Common myeloid progenitor, CD34-positive (primary cell): ENCODE measurements around the gene SEPTIN12.

Experiments
- CTCF ChIA-PET: fragments of 350-600 bp; sonication (Branson Sonifier 250); formaldehyde crosslinking; loops from one replicate; lab custom pipeline; 2021; ENCODE audit warnings: antibody characterized with exemption; lab: Charles Lee
- POLR2A ChIA-PET: fragments of 350-600 bp; sonication (Branson Sonifier 250); formaldehyde crosslinking; loops from one replicate; lab custom pipeline; 2021; ENCODE audit warnings: antibody characterized with exemption; lab: Charles Lee
- DNase-seq, 3 donors: peaks; one replicate each; pipeline versions ENCODE4 v3.0.0 to v3.0.0-alpha.2; 2013
- H3K27ac ChIP-seq, 2 experiments: 1 replicate in 1 of 2; 2 replicates in 1 of 2; pipeline ENCODE4 v1.7.0; 2013; ENCODE audit warnings: inconsistent platforms in 2 of 2, low read length in 2 of 2, mild to moderate bottlenecking in 2 of 2, low read depth in 1 of 2, moderate library complexity in 1 of 2; ENCODE audit not compliant: severe bottlenecking in 2 of 2, insufficient read depth in 1 of 2, poor library complexity in 1 of 2
- H3K27me3 ChIP-seq, 5 experiments: replicated peaks in 2 of 5; 1 replicate in 3 of 5; 2 replicates in 2 of 5; pipeline versions ENCODE4 v1.6.1 to v1.7.0; 2013; ENCODE audit warnings: low read length in 4 of 5, mild to moderate bottlenecking in 2 of 5, moderate library complexity in 2 of 5, inconsistent platforms in 1 of 5; ENCODE audit not compliant: insufficient read depth in 5 of 5, control insufficient read depth in 4 of 5
- H3K36me3 ChIP-seq, 4 experiments: 1 replicate in 2 of 4; 2 replicates in 2 of 4; pipeline versions ENCODE4 v1.6.1 to v1.7.0; 2013; ENCODE audit warnings: low read length in 3 of 4, control low read depth in 1 of 4, mild to moderate bottlenecking in 1 of 4; ENCODE audit not compliant: control insufficient read depth in 4 of 4, insufficient read depth in 4 of 4
- H3K4me1 ChIP-seq, 4 experiments: 1 replicate in 3 of 4; 2 replicates in 1 of 4; pipeline versions ENCODE4 v1.6.1 to v1.7.1; 2013; ENCODE audit warnings: low read length in 3 of 4, mild to moderate bottlenecking in 3 of 4, control low read depth in 1 of 4, inconsistent platforms in 1 of 4, moderate library complexity in 1 of 4; ENCODE audit not compliant: control insufficient read depth in 4 of 4, insufficient read depth in 4 of 4; ENCODE audit errors: control extremely low read depth in 1 of 4
- H3K4me3 ChIP-seq, 7 experiments: 1 replicate in 4 of 7; 2 replicates in 3 of 7; pipeline versions ENCODE4 v1.5.1 to v1.7.0; 2013; ENCODE audit warnings: mild to moderate bottlenecking in 7 of 7, low read length in 6 of 7, moderate library complexity in 6 of 7, inconsistent platforms in 2 of 7, low read depth in 2 of 7, control low read depth in 1 of 7; ENCODE audit not compliant: insufficient read depth in 4 of 7, control insufficient read depth in 1 of 7; ENCODE audit errors: extremely low read depth in 1 of 7
- H3K9me3 ChIP-seq, 5 experiments: 1 replicate in 4 of 5; 2 replicates in 1 of 5; pipeline versions ENCODE4 v1.6.1 to v1.7.1; 2013; ENCODE audit warnings: low read length in 4 of 5, mild to moderate bottlenecking in 2 of 5, inconsistent platforms in 1 of 5, low read depth in 1 of 5, moderate library complexity in 1 of 5; ENCODE audit not compliant: control insufficient read depth in 4 of 5, insufficient read depth in 2 of 5; ENCODE audit errors: control extremely low read depth in 1 of 5
- WGBS: methylation state at CpG from one replicate; pipeline ENCODE4 v1.1.5; 2013; ENCODE audit not compliant: insufficient coverage; 5-methylcytosine and 5-hydroxymethylcytosine counted together

SEPTIN12 gene

GRCh38 chr16:4803401-4803844 is 15.3 kb upstream of the SEPTIN12 start:
- no peaks in the 10 kb centered on the region for H3K27me3 ChIP-seq
- ChIA-PET CTCF (interaction anchor here (0.7 to 1.5 kb wide), 4 partner anchors 11 to 136 kb away, joined by 3 read pairs; partner anchors contain the start of genes ANKS3 and DNAAF8), POLR2A (no interaction called here)
- H3K4me3 ChIP-seq = peak overlapping the region in 3 of 7 experiments; percentile 76 to 82 (median 81)
- 63% methylated on average over 2 of the region's 8 CpGs for WGBS
- peaks cover 0 to 33% (median 25%) of the 10 kb centered on the region in 4 experiments for H3K4me1 ChIP-seq
- H3K9me3 ChIP-seq = no peaks in the 10 kb centered on the region
- DNase-seq = no peak
- peaks cover 2 to 34% (median 22%) of the 10 kb centered on the region in 4 experiments for H3K36me3 ChIP-seq
- H3K27ac ChIP-seq = peak overlapping the region in 1 of 2 experiments; percentile 58

GRCh38 chr16:4802659-4803287 is 14.6 kb upstream of the SEPTIN12 start:
- peak; percentile 81 to 87 (median 83) for DNase-seq
- H3K27ac ChIP-seq = peak overlapping the region in 1 of 2 experiments; percentile 58
- no peaks in the 10 kb centered on the region for H3K9me3 ChIP-seq
- peaks cover 0 to 33% (median 25%) of the 10 kb centered on the region in 4 experiments for H3K4me1 ChIP-seq
- H3K27me3 ChIP-seq = no peaks in the 10 kb centered on the region
- POLR2A ChIA-PET = interaction anchor here (0.5 kb wide), 1 partner anchor 52 kb away, joined by 3 read pairs; no protein-coding TSS in a partner anchor
- CTCF ChIA-PET = interaction anchor here (0.7 to 1.7 kb wide), 5 partner anchors 12 to 135 kb away, joined by 3 to 4 read pairs (median 3); partner anchors contain the start of genes ANKS3 and DNAAF8
- 0% methylated on average over 39 of the region's 59 CpGs for WGBS
- peak overlapping the region; percentile 56 to 87 (median 81) for H3K4me3 ChIP-seq
- H3K36me3 ChIP-seq = peaks cover 2 to 34% (median 21%) of the 10 kb centered on the region in 4 experiments

DNA sequence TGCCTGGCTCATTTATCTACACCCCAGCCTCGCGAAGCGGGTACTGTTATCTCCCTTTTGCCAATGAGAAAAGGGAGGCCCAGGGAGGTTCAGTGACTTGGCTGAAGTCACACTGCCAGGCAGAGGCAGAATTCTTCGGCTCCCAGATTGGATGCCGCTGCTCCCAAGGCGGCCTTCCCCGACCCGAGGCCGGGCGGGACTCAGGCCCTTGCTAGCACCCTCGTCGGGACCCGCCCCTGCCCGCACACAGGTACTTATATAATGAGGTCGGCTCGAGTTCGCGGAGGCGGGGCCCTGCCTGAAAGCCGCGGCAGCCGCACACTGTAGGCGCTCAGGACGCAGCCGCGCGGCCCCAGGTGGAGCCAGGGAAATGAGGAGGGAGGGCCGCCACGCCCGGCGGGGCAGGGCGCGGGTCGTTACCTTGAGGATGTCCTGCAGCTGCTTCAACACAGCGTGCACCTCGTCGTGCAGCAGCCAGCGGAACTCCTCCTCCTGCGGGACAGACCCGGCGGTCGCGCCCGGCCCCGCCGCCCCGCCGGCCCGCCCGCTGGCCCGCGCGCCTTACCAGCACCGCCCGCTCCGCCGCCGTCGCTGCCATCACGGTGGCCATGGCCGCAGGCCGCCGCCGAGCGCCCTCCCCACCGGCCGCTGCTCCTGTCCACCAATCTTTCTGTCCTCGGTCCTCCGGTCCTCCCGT is 14.0 kb upstream of the SEPTIN12 start, which contains the start of gene ROGDI:
ROGDI (minus strand) TSS at position 672 of the 697 bp plus-strand sequence; CDS start at position 610, 62 bp downstream.
- peak within 1 kb of the TSS; percentile 56 to 87 (median 81) for H3K4me3 ChIP-seq
- DNase-seq = peak; percentile 26 to 66 (median 55)
- H3K27ac ChIP-seq = peak within 1 kb of the TSS in 1 of 2 experiments; percentile 58
- 0% methylated on average over 52 of the region's 70 CpGs for WGBS
- peaks cover 0 to 33% (median 25%) of the 10 kb centered on the region in 4 experiments for H3K4me1 ChIP-seq
- H3K9me3 ChIP-seq = no peaks in the 10 kb centered on the region
- peaks cover 0 to 30% (median 19%) of the 10 kb centered on the region in 4 experiments for H3K36me3 ChIP-seq
- no peaks in the 10 kb centered on the region for H3K27me3 ChIP-seq
- CTCF ChIA-PET = interaction anchor here (1.3 to 1.7 kb wide), 3 partner anchors 12 to 42 kb away, joined by 3 to 4 read pairs (median 3); no protein-coding TSS in a partner anchor
- POLR2A ChIA-PET = interaction anchor here (0.5 kb wide), 1 partner anchor 52 kb away, joined by 3 read pairs; no protein-coding TSS in a partner anchor

- WGBS = 62% methylated on average over 15 of the region's 29 CpGs
- Histone ChIP-seq H3K9me3 (no peaks in the 10 kb centered on the region), H3K4me1 (peaks cover 0 to 33% (median 25%) of the 10 kb centered on the region in 4 experiments), H3K27ac (peak overlapping the region in 1 of 2 experiments; percentile 40), H3K27me3 (no peaks in the 10 kb centered on the region), H3K36me3 (peaks cover 0 to 27% (median 17%) of the 10 kb centered on the region in 4 experiments), H3K4me3 (peak overlapping the region; percentile 56 to 87 (median 81))
- ChIA-PET CTCF (interaction anchor here (1.0 to 1.7 kb wide), 2 partner anchors 11 to 42 kb away, joined by 3 to 4 read pairs; no protein-coding TSS in a partner anchor), POLR2A (no interaction called here)
- DNase-seq = no peak
Measured at GRCh38 chr16:4801051-4801961, 13.2 kb upstream of the SEPTIN12 start.

GRCh38 chr16:4800290-4801041 is 12.3 kb upstream of the SEPTIN12 start:
- H3K9me3 ChIP-seq = no peaks in the 10 kb centered on the region
- ChIA-PET CTCF (interaction anchor here (1.0 kb wide), 1 partner anchor 10 kb away, joined by 3 read pairs; no protein-coding TSS in a partner anchor), POLR2A (no interaction called here)
- no peaks in the 10 kb centered on the region for H3K27me3 ChIP-seq
- H3K4me3 ChIP-seq = peak overlapping the region in 4 of 7 experiments; percentile 17 to 36 (median 26)
- H3K36me3 ChIP-seq = peaks cover 0 to 23% (median 15%) of the 10 kb centered on the region in 4 experiments
- H3K4me1 ChIP-seq = peaks cover 0 to 33% (median 25%) of the 10 kb centered on the region in 4 experiments
- peak in 2 of 3 donors; percentile 33 to 48 for DNase-seq
- 50% methylated on average over 15 of the region's 17 CpGs for WGBS
- no peak overlapping the region for H3K27ac ChIP-seq
